ENCODE results near the gene ATAD3C.

The ATAD3C gene

GRCh38 chr1:1421147-1421906, 28.2 kb upstream of the ATAD3C start, which contains the start of gene ANKRD65:
Gene ANKRD65, minus strand, starts transcription at chr1:1421276. Its CDS starts 271 bp downstream, at chr1:1421005.
- no peak for TF ChIP-seq TAF1 (IDR thresholded peaks at IDR 0.05; ENCODE audit: borderline replicate concordance, low read depth, low read length)
- TF ChIP-seq POLR2AphosphoS5 (IDR thresholded peaks at IDR 0.05; ENCODE audit: low read depth, low read length): no peak
- TF ChIP-seq POLR2A (IDR thresholded peaks at IDR 0.05; ENCODE audit: low read depth, low read length): no peak
- FAIRE-seq: no peak
- no peak for DNase-seq (ENCODE audit: insufficient read length)

- FAIRE-seq: no peak
- no peak for DNase-seq (ENCODE audit: insufficient read length)
- TF ChIP-seq POLR2A (IDR thresholded peaks at IDR 0.05; ENCODE audit: low read depth, low read length) (no peak), TAF1 (IDR thresholded peaks at IDR 0.05; ENCODE audit: borderline replicate concordance, low read depth, low read length) (no peak), POLR2AphosphoS5 (IDR thresholded peaks at IDR 0.05; ENCODE audit: low read depth, low read length) (no peak)
Measured at GRCh38 chr1:1421907-1422464, 27.5 kb upstream of the ATAD3C start.

GRCh38 chr1:1422465-1423244, 26.8 kb upstream of the ATAD3C start:
- TF ChIP-seq POLR2AphosphoS5 (IDR thresholded peaks at IDR 0.05; ENCODE audit: low read depth, low read length): no peak
- no peak for TF ChIP-seq TAF1 (IDR thresholded peaks at IDR 0.05; ENCODE audit: borderline replicate concordance, low read depth, low read length)
- DNase-seq (ENCODE audit: insufficient read length): no peak
- FAIRE-seq: peak; percentile 78

GRCh38 chr1:1423245-1423597, 26.3 kb upstream of the ATAD3C start:
- no peak for FAIRE-seq
- TF ChIP-seq TAF1 (IDR thresholded peaks at IDR 0.05; ENCODE audit: borderline replicate concordance, low read depth, low read length) (no peak), POLR2A (IDR thresholded peaks at IDR 0.05; ENCODE audit: low read depth, low read length) (no peak), POLR2AphosphoS5 (IDR thresholded peaks at IDR 0.05; ENCODE audit: low read depth, low read length) (no peak)
- no peak for DNase-seq (ENCODE audit: insufficient read length)

GRCh38 chr1:1424707-1425106, 24.8 kb upstream of the ATAD3C start:
- TF ChIP-seq POLR2A (IDR thresholded peaks at IDR 0.05; ENCODE audit: low read depth, low read length) (no peak), POLR2AphosphoS5 (IDR thresholded peaks at IDR 0.05; ENCODE audit: low read depth, low read length) (no peak), TAF1 (IDR thresholded peaks at IDR 0.05; ENCODE audit: borderline replicate concordance, low read depth, low read length) (no peak)
- no peak for FAIRE-seq
- no peak for DNase-seq (ENCODE audit: insufficient read length)

GRCh38 chr1:1425426-1425752, 24.1 kb upstream of the ATAD3C start:
- TF ChIP-seq TAF1 (IDR thresholded peaks at IDR 0.05; ENCODE audit: borderline replicate concordance, low read depth, low read length) (no peak), POLR2AphosphoS5 (IDR thresholded peaks at IDR 0.05; ENCODE audit: low read depth, low read length) (no peak), POLR2A (IDR thresholded peaks at IDR 0.05; ENCODE audit: low read depth, low read length) (no peak)
- DNase-seq (ENCODE audit: insufficient read length) (no peak), FAIRE-seq (no peak)

GRCh38 chr1:1425753-1426495, 23.6 kb upstream of the ATAD3C start:
- no peak for FAIRE-seq
- DNase-seq (ENCODE audit: insufficient read length): peak; percentile 33
- TF ChIP-seq TAF1 (IDR thresholded peaks at IDR 0.05; ENCODE audit: borderline replicate concordance, low read depth, low read length) (no peak), POLR2A (IDR thresholded peaks at IDR 0.05; ENCODE audit: low read depth, low read length) (no peak), POLR2AphosphoS5 (IDR thresholded peaks at IDR 0.05; ENCODE audit: low read depth, low read length) (no peak)

- peak; percentile 33 for DNase-seq (ENCODE audit: insufficient read length)
- TF ChIP-seq POLR2A (IDR thresholded peaks at IDR 0.05; ENCODE audit: low read depth, low read length): no peak
- TF ChIP-seq POLR2AphosphoS5 (IDR thresholded peaks at IDR 0.05; ENCODE audit: low read depth, low read length): no peak
- FAIRE-seq: no peak
Measured at GRCh38 chr1:1426496-1427105, 22.9 kb upstream of the ATAD3C start.

GRCh38 chr1:1427106-1427819, 22.2 kb upstream of the ATAD3C start:
- FAIRE-seq (peak; percentile 64), DNase-seq (ENCODE audit: insufficient read length) (peak; percentile 44)

GRCh38 chr1:1427820-1428148, 21.7 kb upstream of the ATAD3C start:
- FAIRE-seq: no peak
- no peak for DNase-seq (ENCODE audit: insufficient read length)
- TF ChIP-seq POLR2A (IDR thresholded peaks at IDR 0.05; ENCODE audit: low read depth, low read length) (no peak), POLR2AphosphoS5 (IDR thresholded peaks at IDR 0.05; ENCODE audit: low read depth, low read length) (no peak), TAF1 (IDR thresholded peaks at IDR 0.05; ENCODE audit: borderline replicate concordance, low read depth, low read length) (no peak)

More at GRCh38 chr1:1427106-1427819, 22.2 kb upstream of the ATAD3C start:
- TF ChIP-seq TAF1 (IDR thresholded peaks at IDR 0.05; ENCODE audit: borderline replicate concordance, low read depth, low read length): no peak
- no peak for TF ChIP-seq POLR2AphosphoS5 (IDR thresholded peaks at IDR 0.05; ENCODE audit: low read depth, low read length)
- TF ChIP-seq POLR2A (IDR thresholded peaks at IDR 0.05; ENCODE audit: low read depth, low read length): no peak

Measured in GM12892 (cell line).